ENCODE measurements around the gene UQCR10. TPM values are rescaled to one million over a fixed set of nuclear protein-coding genes. Genes with fewer than 3 reads are reported as not detected.

The UQCR10 gene
- total and polyA plus RNA-seq, 2 of the 4 experiments (the other 2 are of a cell fraction): 103 to 260 TPM

DNA sequence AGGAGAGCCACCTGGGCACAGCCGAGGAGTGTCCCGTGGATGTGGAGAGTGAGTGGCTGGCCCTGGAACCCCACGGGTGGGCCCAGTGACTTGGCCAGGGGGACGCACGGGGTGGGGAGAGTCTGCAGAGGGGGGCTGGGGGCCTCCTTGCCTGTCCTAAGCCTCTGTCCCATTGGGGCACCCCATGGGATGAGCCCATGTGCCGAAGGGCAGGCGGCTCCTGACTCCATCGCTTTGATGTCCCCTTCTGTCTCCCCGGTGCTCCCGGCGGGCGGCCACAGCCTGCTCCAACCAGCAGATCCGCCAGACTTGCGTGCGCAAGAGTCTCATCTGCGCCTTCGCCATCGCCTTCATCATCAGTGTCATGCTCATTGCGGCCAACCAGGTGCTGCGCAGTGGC is 38.0 kb upstream of the UQCR10 start:
- H4K91ac ChIP-seq (ENCODE audit: insufficient read depth, low read depth, low read length): no peak overlapping the region
- DNase-seq (no peak), ATAC-seq (ENCODE audit: low read depth) (no peak)
- BruUV-seq (replicated peaks): no TSS peak
- TF ChIP-seq RFX5 (IDR thresholded peaks at IDR 0.05; ENCODE audit: low read depth, low read length) (no peak), SMC3 (IDR thresholded peaks at IDR 0.05; ENCODE audit: low read depth, low read length) (no peak), RCOR1 (IDR thresholded peaks at IDR 0.05; ENCODE audit: insufficient replicate concordance, low read length) (no peak), CHD1 (IDR thresholded peaks at IDR 0.05; ENCODE audit: low read depth, low read length) (no peak), CEBPB (IDR thresholded peaks at IDR 0.05; ENCODE audit: low read depth, low read length) (no peak), MXI1 (IDR thresholded peaks at IDR 0.05; ENCODE audit: borderline replicate concordance, low read depth, low read length) (no peak)
- TF ChIP-seq, protein P1, sequence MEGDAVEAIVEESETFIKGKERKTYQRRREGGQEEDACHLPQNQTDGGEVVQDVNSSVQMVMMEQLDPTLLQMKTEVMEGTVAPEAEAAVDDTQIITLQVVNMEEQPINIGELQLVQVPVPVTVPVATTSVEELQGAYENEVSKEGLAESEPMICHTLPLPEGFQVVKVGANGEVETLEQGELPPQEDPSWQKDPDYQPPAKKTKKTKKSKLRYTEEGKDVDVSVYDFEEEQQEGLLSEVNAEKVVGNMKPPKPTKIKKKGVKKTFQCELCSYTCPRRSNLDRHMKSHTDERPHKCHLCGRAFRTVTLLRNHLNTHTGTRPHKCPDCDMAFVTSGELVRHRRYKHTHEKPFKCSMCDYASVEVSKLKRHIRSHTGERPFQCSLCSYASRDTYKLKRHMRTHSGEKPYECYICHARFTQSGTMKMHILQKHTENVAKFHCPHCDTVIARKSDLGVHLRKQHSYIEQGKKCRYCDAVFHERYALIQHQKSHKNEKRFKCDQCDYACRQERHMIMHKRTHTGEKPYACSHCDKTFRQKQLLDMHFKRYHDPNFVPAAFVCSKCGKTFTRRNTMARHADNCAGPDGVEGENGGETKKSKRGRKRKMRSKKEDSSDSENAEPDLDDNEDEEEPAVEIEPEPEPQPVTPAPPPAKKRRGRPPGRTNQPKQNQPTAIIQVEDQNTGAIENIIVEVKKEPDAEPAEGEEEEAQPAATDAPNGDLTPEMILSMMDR (conservative IDR thresholded peaks at IDR 0.05; ENCODE audit: low read depth, low read length): no peak
- TF ChIP-seq, protein P2, sequence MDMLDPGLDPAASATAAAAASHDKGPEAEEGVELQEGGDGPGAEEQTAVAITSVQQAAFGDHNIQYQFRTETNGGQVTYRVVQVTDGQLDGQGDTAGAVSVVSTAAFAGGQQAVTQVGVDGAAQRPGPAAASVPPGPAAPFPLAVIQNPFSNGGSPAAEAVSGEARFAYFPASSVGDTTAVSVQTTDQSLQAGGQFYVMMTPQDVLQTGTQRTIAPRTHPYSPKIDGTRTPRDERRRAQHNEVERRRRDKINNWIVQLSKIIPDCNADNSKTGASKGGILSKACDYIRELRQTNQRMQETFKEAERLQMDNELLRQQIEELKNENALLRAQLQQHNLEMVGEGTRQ (IDR thresholded peaks at IDR 0.05; ENCODE audit: low read depth, low read length): no peak
- no peak overlapping the region for H3K9ac ChIP-seq (ENCODE audit: low read depth, low read length)
- H3K36me3 ChIP-seq (ENCODE audit: control insufficient read depth, insufficient read depth, low read length): peaks cover 4% of the 10 kb centered on the region; the same call in 1 of the 2 replicates
- H3K9me1 ChIP-seq (ENCODE audit: insufficient read depth, low read length): no peaks in the 10 kb centered on the region
- POLR2A ChIA-PET (ENCODE audit: unreplicated experiment): no interaction called here
- WGBS, 2 experiments (ENCODE audit: extremely low coverage in 2 of 2, insufficient read length in 1 of 2): 95% methylated on average over 14 of the region's 20 CpGs; no CpG with 5 or more reads in 1 of the 2 experiments
- no peak overlapping the region for H3K14ac ChIP-seq (replicated peaks; ENCODE audit: low read depth, low read length)
- H3K4me2 ChIP-seq (ENCODE audit: low read depth, low read length): no peak overlapping the region
- no peak overlapping the region for H2BK15ac ChIP-seq (ENCODE audit: low read depth, low read length)
- peaks cover 14% of the 10 kb centered on the region; the same call in 1 of the 2 replicates for H3K27me3 ChIP-seq (ENCODE audit: control insufficient read depth, insufficient read depth, low read length)
- no peak overlapping the region for H4K5ac ChIP-seq (ENCODE audit: low read depth, low read length)
- no peak overlapping the region for H2BK120ac ChIP-seq (ENCODE audit: low read depth, low read length)
- no peaks in the 10 kb centered on the region for H4K20me1 ChIP-seq (ENCODE audit: insufficient read depth, low read length)
- H3K9me3 ChIP-seq (ENCODE audit: control insufficient read depth, insufficient read depth, low read length): no peaks in the 10 kb centered on the region
- no peak overlapping the region for H3K27ac ChIP-seq (ENCODE audit: insufficient read depth, low read length)
- no peak overlapping the region for H2AK9ac ChIP-seq (replicated peaks; ENCODE audit: low read depth, low read length, poor library complexity)
- dilution Hi-C loops (cut with HindIII; ENCODE audit: low sequenced_read_pairs, unreplicated experiment) (no loop called here), intact Hi-C loops (cut with micrococcal nuclease) (no loop called here), in situ Hi-C loops (cut with MboI; ENCODE audit: low sequenced_read_pairs) (no loop called here)
- no peak overlapping the region for H3K23ac ChIP-seq (ENCODE audit: low read depth, low read length)
- no peak overlapping the region for H2AK5ac ChIP-seq (ENCODE audit: low read depth, low read length)
- CTCF ChIA-PET: no interaction called here
- H2AFZ ChIP-seq (replicated peaks; ENCODE audit: low read length, poor library complexity): no peak overlapping the region
- H4K8ac ChIP-seq (ENCODE audit: low read depth in 2 of 2, low read length in 2 of 2): no peak overlapping the region
- H2BK20ac ChIP-seq (ENCODE audit: low read depth, low read length): no peak overlapping the region
- H2BK5ac ChIP-seq (ENCODE audit: low read depth, low read length, poor library complexity, severe bottlenecking): no peak overlapping the region
- no peak overlapping the region for H3K18ac ChIP-seq (ENCODE audit: low read depth, low read length)
- H3K56ac ChIP-seq (ENCODE audit: extremely low read depth, insufficient read depth, low read length): no peak overlapping the region
- no peaks in the 10 kb centered on the region; the same call in 1 of the 2 replicates for H3K4me1 ChIP-seq (ENCODE audit: control insufficient read depth, insufficient read depth, low read length)
- no peak overlapping the region for H3K4me3 ChIP-seq (ENCODE audit: insufficient read depth, low read depth, low read length)
- no peaks in the 10 kb centered on the region for H3K79me1 ChIP-seq (ENCODE audit: low read depth in 1 of 2, low read length in 2 of 2)
- H3K4ac ChIP-seq (ENCODE audit: low read depth, low read length): no peak overlapping the region
